Measurements from ENCODE around the gene SMIM10. TPM values are rescaled to one million over a fixed set of nuclear protein-coding genes. Genes with fewer than 3 reads are reported as not detected.
A peak's percentile ranks its signal among the peaks of the same experiment; 100 is the strongest.
"Not testable (repeated sequence)": the region's sequence is repeated elsewhere in the genome, so short reads cannot be mapped to it uniquely, and the experiment has no call there.

Gene SMIM10
- total and polyA plus RNA-seq, 2 of the 4 experiments (the other 2 are of a cell fraction): 2.3 to 6.0 TPM

DNA sequence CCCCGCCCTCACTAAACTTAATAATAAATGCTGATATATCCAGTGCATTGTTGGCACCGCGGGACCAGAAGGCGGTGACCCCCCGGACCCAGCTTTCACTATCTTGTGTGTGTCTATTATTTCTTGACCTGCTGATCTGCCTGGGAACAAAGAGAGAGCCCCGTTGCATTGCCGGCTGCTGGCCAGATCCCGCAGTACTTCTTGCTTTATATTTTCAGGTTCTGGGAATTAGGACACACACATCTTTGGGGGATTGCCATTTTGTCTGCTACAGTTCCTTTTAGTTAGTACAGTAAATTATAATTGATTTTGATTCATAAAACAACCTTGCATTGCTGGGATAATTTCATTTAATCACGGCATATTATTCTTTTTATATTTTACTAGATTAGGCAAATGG lies 33.7 kb downstream of the SMIM10 start:
- no peak for TF ChIP-seq CEBPB (IDR thresholded peaks at IDR 0.05; ENCODE audit: low read depth, low read length)
- no peak overlapping the region for H2AK5ac ChIP-seq (ENCODE audit: low read depth, low read length)

DNA sequence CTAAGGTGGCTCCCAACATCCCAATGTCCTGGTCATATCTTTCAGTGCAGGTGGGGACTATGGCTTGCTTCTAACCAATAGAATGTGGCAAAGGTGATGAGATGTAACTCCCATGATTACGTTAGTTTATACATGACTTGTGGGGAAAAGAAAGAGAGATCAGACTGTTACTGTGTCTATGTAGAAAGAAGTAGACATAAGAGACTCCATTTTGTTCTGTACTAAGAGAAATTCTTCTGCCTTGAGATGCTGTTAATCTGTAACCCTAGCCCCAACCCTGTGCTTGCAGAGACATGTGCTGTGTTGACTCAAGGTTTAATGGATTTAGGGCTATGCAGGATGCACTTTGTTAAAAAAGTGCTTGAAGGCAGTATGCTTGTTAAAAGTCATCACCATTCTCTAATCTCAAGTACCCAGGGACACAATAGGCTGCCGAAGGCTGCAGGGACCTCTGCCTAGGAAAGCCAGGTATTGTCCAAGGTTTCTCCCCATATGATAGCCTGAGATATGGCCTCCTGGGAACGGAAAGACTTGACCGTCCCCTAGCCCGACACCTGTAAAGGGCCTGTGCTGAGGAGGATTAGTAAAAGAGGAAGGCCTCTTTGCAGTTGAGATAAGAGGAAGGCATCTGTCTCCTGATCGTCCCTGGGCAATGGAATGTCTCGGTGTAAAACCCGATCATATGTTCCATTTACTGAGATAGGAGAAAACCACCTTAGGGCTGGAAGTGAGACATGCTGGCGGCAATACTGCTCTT lies 39.6 kb downstream of the SMIM10 start:
- H3K14ac ChIP-seq (replicated peaks; ENCODE audit: low read depth, low read length); H2AK5ac ChIP-seq (ENCODE audit: low read depth, low read length); H2AK9ac ChIP-seq (replicated peaks; ENCODE audit: low read depth, low read length, poor library complexity); H3K27me3 ChIP-seq (ENCODE audit: control insufficient read depth, insufficient read depth, low read length); dilution Hi-C loops (cut with HindIII; ENCODE audit: low sequenced_read_pairs, unreplicated experiment); H4K5ac ChIP-seq (ENCODE audit: low read depth, low read length); H3K9ac ChIP-seq (ENCODE audit: low read depth, low read length); H2AFZ ChIP-seq (replicated peaks; ENCODE audit: low read length, poor library complexity); H3K9me3 ChIP-seq (ENCODE audit: control insufficient read depth, insufficient read depth, low read length); ATAC-seq (ENCODE audit: low read depth); H3K4me2 ChIP-seq (ENCODE audit: low read depth, low read length); H3K18ac ChIP-seq (ENCODE audit: low read depth, low read length); POLR2A ChIA-PET (ENCODE audit: unreplicated experiment); H2BK5ac ChIP-seq (ENCODE audit: low read depth, low read length, poor library complexity, severe bottlenecking); H3K4ac ChIP-seq (ENCODE audit: low read depth, low read length); intact Hi-C loops (cut with micrococcal nuclease); in situ Hi-C loops (cut with MboI; ENCODE audit: low sequenced_read_pairs); H3K9me1 ChIP-seq (ENCODE audit: insufficient read depth, low read length); H2BK20ac ChIP-seq (ENCODE audit: low read depth, low read length); H4K8ac ChIP-seq (ENCODE audit: low read depth in 2 of 2, low read length in 2 of 2); H3K4me3 ChIP-seq (ENCODE audit: insufficient read depth, low read depth, low read length); H3K4me1 ChIP-seq (ENCODE audit: control insufficient read depth, insufficient read depth, low read length); H4K91ac ChIP-seq (ENCODE audit: insufficient read depth, low read depth, low read length); CTCF ChIA-PET; H3K56ac ChIP-seq (ENCODE audit: extremely low read depth, insufficient read depth, low read length); H3K23ac ChIP-seq (ENCODE audit: low read depth, low read length); H2BK120ac ChIP-seq (ENCODE audit: low read depth, low read length); DNase-seq; H3K27ac ChIP-seq (ENCODE audit: insufficient read depth, low read length); H2BK15ac ChIP-seq (ENCODE audit: low read depth, low read length); BruUV-seq (replicated peaks): not testable (repeated sequence)
- H4K20me1 ChIP-seq (ENCODE audit: insufficient read depth, low read length): peaks cover 16% of the 10 kb centered on the region
- WGBS, 2 experiments (ENCODE audit: extremely low coverage in 2 of 2, insufficient read length in 1 of 2): 86% methylated on average over 4 of the region's 9 CpGs; no CpG with 5 or more reads in 1 of the 2 experiments
- H3K36me3 ChIP-seq (ENCODE audit: control insufficient read depth, insufficient read depth, low read length): peaks cover 14% of the 10 kb centered on the region
- H3K79me1 ChIP-seq (ENCODE audit: low read depth in 1 of 2, low read length in 2 of 2): peaks cover 10 to 14% of the 10 kb centered on the region in 2 experiments; a peak in 3 of 4 replicates

More for the DNA sequence above, 33.7 kb downstream of the SMIM10 start:
- no peak overlapping the region for H2AFZ ChIP-seq (replicated peaks; ENCODE audit: low read length, poor library complexity)
- no peak overlapping the region for H3K9ac ChIP-seq (ENCODE audit: low read depth, low read length)
- dilution Hi-C loops (cut with HindIII; ENCODE audit: low sequenced_read_pairs, unreplicated experiment): no loop called here
- WGBS, 2 experiments (ENCODE audit: extremely low coverage in 2 of 2, insufficient read length in 1 of 2): no CpG with 5 or more reads among the region's 9 CpGs
- H3K36me3 ChIP-seq (ENCODE audit: control insufficient read depth, insufficient read depth, low read length): 0 out of 2 replicates have a peak, but pooled peaks cover under 1% of the 10 kb centered on the region
- no peak overlapping the region for H2BK20ac ChIP-seq (ENCODE audit: low read depth, low read length)
- no peaks in the 10 kb centered on the region for H3K9me1 ChIP-seq (ENCODE audit: insufficient read depth, low read length)
- ChIA-PET POLR2A (ENCODE audit: unreplicated experiment) (no interaction called here), CTCF (no interaction called here)
- H2AK9ac ChIP-seq (replicated peaks; ENCODE audit: low read depth, low read length, poor library complexity): no peak overlapping the region
- H3K56ac ChIP-seq (ENCODE audit: extremely low read depth, insufficient read depth, low read length): no peak overlapping the region
- H3K4me2 ChIP-seq (ENCODE audit: low read depth, low read length): peak overlapping the region; percentile 54; the same call in 1 of the 2 replicates
- H3K9me3 ChIP-seq (ENCODE audit: control insufficient read depth, insufficient read depth, low read length): no peaks in the 10 kb centered on the region
- peak overlapping the region; percentile 55; the same call in 1 of the 2 replicates for H3K27ac ChIP-seq (ENCODE audit: insufficient read depth, low read length)
- no peak overlapping the region for H4K91ac ChIP-seq (ENCODE audit: insufficient read depth, low read depth, low read length)
- no peak overlapping the region for H3K18ac ChIP-seq (ENCODE audit: low read depth, low read length)
- no peak overlapping the region for H2BK15ac ChIP-seq (ENCODE audit: low read depth, low read length)
- ATAC-seq (ENCODE audit: low read depth) (no peak), DNase-seq (no peak)
- H3K4me3 ChIP-seq (ENCODE audit: insufficient read depth, low read depth, low read length): no peak overlapping the region
- H3K79me1 ChIP-seq (ENCODE audit: low read depth in 1 of 2, low read length in 2 of 2): peaks cover 0 to 9% of the 10 kb centered on the region in 2 experiments; a peak in 2 of 4 replicates
- no peaks in the 10 kb centered on the region for H3K4me1 ChIP-seq (ENCODE audit: control insufficient read depth, insufficient read depth, low read length)
- no peaks in the 10 kb centered on the region for H4K20me1 ChIP-seq (ENCODE audit: insufficient read depth, low read length)
- no peak overlapping the region for H3K4ac ChIP-seq (ENCODE audit: low read depth, low read length)
- in situ Hi-C loops (cut with MboI; ENCODE audit: low sequenced_read_pairs): loop anchor here (25.0 kb wide), 1 partner anchor 562 kb away; the partner anchor contains the start of gene HPRT1
- H3K14ac ChIP-seq (replicated peaks; ENCODE audit: low read depth, low read length): no peak overlapping the region
- H3K27me3 ChIP-seq (ENCODE audit: control insufficient read depth, insufficient read depth, low read length): no peaks in the 10 kb centered on the region
- no peak overlapping the region for H4K8ac ChIP-seq (ENCODE audit: low read depth in 2 of 2, low read length in 2 of 2)
- no peak overlapping the region for H4K5ac ChIP-seq (ENCODE audit: low read depth, low read length)
- no peak overlapping the region for H3K23ac ChIP-seq (ENCODE audit: low read depth, low read length)
- H2BK5ac ChIP-seq (ENCODE audit: low read depth, low read length, poor library complexity, severe bottlenecking): peak overlapping the region; percentile 57
- no peak overlapping the region for H2BK120ac ChIP-seq (ENCODE audit: low read depth, low read length)
- intact Hi-C loops (cut with micrococcal nuclease): no loop called here
- BruUV-seq (replicated peaks): no TSS peak

Data from IMR-90 (cell line).